K562 (cell line): ENCODE results near the gene EPC2. TPM values are rescaled to one million over a fixed set of nuclear protein-coding genes. Genes with fewer than 3 reads are reported as not detected.

ENCODE experiments used
- ATAC-seq: fragments of 200-7000 bp; cut with Tn5 transposase; 3 replicates; pipeline ENCODE4 v1.9.1; 2020; ENCODE audit warnings: moderate library complexity
- BruUV-seq: library from RNA; stranded (reverse); fragments of 400-500 nt; replicated peaks from 2 replicates; lab custom pipeline; 2021; lab: Mats Ljungman, UMichigan
- CTCF ChIA-PET: fragments of 300-600 bp; formaldehyde crosslinking; extraction: SDS; loops from one replicate; lab custom pipeline; 2021; ENCODE audit warnings: low intra/inter-chr PET ratio; lab: Yijun Ruan, JAX
- POLR2A ChIA-PET: fragments of 300-600, 350-650 bp; sonication (Branson Sonifier 250); formaldehyde crosslinking; extraction: SDS; loops from one replicate; lab custom pipeline; 2021; ENCODE audit warnings: antibody characterized with exemption, inconsistent platforms; lab: Yijun Ruan, JAX
- DNase-seq, 4 experiments: peaks; one replicate each; pipeline versions ENCODE4 v3.0.0 to v3.0.0-alpha.2; 2011 to 2018; ENCODE audit warnings: low spot score in 3 of 4, mixed read lengths in 3 of 4; ENCODE audit errors: extremely low read depth in 1 of 4
- FAIRE-seq: peaks from 2 replicates; lab custom pipeline; 2011; peaks lifted over from hg19 to GRCh38; lab: Jason Lieb, UNC
- H2AFZ ChIP-seq: 2 replicates; pipeline ENCODE4 v1.6.0; 2011; ENCODE audit warnings: low read depth, low read length, control low read depth, inconsistent platforms
- H3K27ac ChIP-seq: fragments of 200-600 bp; 3 replicates; pipeline ENCODE4 v1.8.0; 2011; ENCODE audit warnings: low read depth, mild to moderate bottlenecking, control low read depth, inconsistent platforms, low read length, moderate library complexity, mixed read lengths; ENCODE audit errors: extremely low read depth
- H3K27me3 ChIP-seq, 2 experiments: fragments of 300-600 bp in 1 of 2; 2 replicates in 1 of 2; 3 replicates in 1 of 2; pipeline versions ENCODE4 v1.6.0 to v1.8.0; 2011; ENCODE audit warnings: inconsistent platforms in 2 of 2, low read length in 2 of 2, mild to moderate bottlenecking in 1 of 2, mixed read lengths in 1 of 2, moderate library complexity in 1 of 2; ENCODE audit not compliant: control insufficient read depth in 2 of 2, insufficient read depth in 2 of 2
- H3K36me3 ChIP-seq: fragments of 300-600 bp; 3 replicates; pipeline ENCODE4 v1.8.0; 2011; ENCODE audit warnings: mild to moderate bottlenecking, low read length, inconsistent platforms; ENCODE audit not compliant: control insufficient read depth, insufficient read depth
- H3K4me1 ChIP-seq, 2 experiments: fragments of 200-600 bp in 1 of 2; replicated peaks in 1 of 2; 2 replicates in 1 of 2; 3 replicates in 1 of 2; pipeline versions ENCODE4 v1.5.1 to v1.8.0; 2011; ENCODE audit warnings: inconsistent platforms in 2 of 2, low read length in 2 of 2, mild to moderate bottlenecking in 1 of 2, mixed read lengths in 1 of 2, moderate library complexity in 1 of 2; ENCODE audit not compliant: control insufficient read depth in 2 of 2, insufficient read depth in 2 of 2
- H3K4me2 ChIP-seq: 2 replicates; pipeline ENCODE4 v1.6.1; 2011; ENCODE audit warnings: low read length, control low read depth, inconsistent platforms, mixed read lengths; ENCODE audit not compliant: insufficient read depth
- H3K4me3 ChIP-seq: fragments of 200-600 bp; sonication (generic), shearing (Covaris generic); 2 replicates; pipeline ENCODE4 v1.5.1; 2016; ENCODE audit warnings: control low read depth, inconsistent platforms
- H3K79me2 ChIP-seq: fragments of 200-600 bp; 3 replicates; pipeline ENCODE4 v1.8.0; 2011; ENCODE audit warnings: low read length, inconsistent platforms; ENCODE audit not compliant: control insufficient read depth, insufficient read depth
- H3K9ac ChIP-seq, 2 experiments: 2 replicates each; pipeline versions ENCODE4 v1.6.0 to v1.6.1; 2011; ENCODE audit warnings: low read depth in 2 of 2, low read length in 2 of 2, control low read depth in 1 of 2, inconsistent platforms in 1 of 2, mild to moderate bottlenecking in 1 of 2, mixed read lengths in 1 of 2; ENCODE audit not compliant: insufficient read depth in 1 of 2
- H3K9me1 ChIP-seq: one replicate; pipeline ENCODE4 v1.6.0; 2011; ENCODE audit warnings: inconsistent platforms, mild to moderate bottlenecking, low read length, moderate library complexity; ENCODE audit not compliant: control insufficient read depth, insufficient read depth
- H3K9me3 ChIP-seq: replicated peaks from 2 replicates; pipeline ENCODE4 v1.5.1; 2011; ENCODE audit warnings: low read depth, low read length, inconsistent platforms; ENCODE audit not compliant: control insufficient read depth, insufficient read depth
- H4K20me1 ChIP-seq: replicated peaks from 2 replicates; pipeline ENCODE4 v1.6.1; 2011; ENCODE audit warnings: low read length, inconsistent platforms, mixed read lengths; ENCODE audit not compliant: control insufficient read depth, insufficient read depth
- CC2D1A ChIP-seq: fragments of 450-650 bp; IDR thresholded peaks from 2 replicates; pipeline ENCODE4 v1.6.1; 2017; ENCODE audit warnings: mild to moderate bottlenecking
- CGGBP1 ChIP-seq: fragments of 250-450 bp; sonication (Bioruptor Pico); IDR thresholded peaks from 2 replicates; pipeline ENCODE4 v1.9.0; 2021; ENCODE audit warnings: mild to moderate bottlenecking
- KAT8 ChIP-seq: fragments of 450-650 bp; IDR thresholded peaks from 2 replicates; pipeline ENCODE4 v1.6.1; 2016; ENCODE audit warnings: low read depth, mild to moderate bottlenecking
- LARP7 ChIP-seq: fragments of 450-650 bp; IDR thresholded peaks from 2 replicates; pipeline ENCODE4 v1.6.1; 2016
- MCM7 ChIP-seq, 2 experiments: fragments of 450-650 bp; IDR thresholded peaks; 2 replicates each; pipeline ENCODE4 v1.6.1; 2016 to 2018
- POLR3A ChIP-seq: IDR thresholded peaks from 2 replicates; pipeline ENCODE4 v1.6.1; 2011; ENCODE audit warnings: borderline replicate concordance, mild to moderate bottlenecking, moderate library complexity; ENCODE audit not compliant: insufficient read length, insufficient read depth; ENCODE audit errors: extremely low read depth
- RAD21 ChIP-seq, 2 experiments: fragments of 250-450 bp in 1 of 2; fragments of 450-650 bp in 1 of 2; sonication (Bioruptor Pico) in 1 of 2; formaldehyde crosslinking in 1 of 2; IDR thresholded peaks in 1 of 2; conservative IDR thresholded peaks in 1 of 2; 2 replicates each; pipeline versions ENCODE4 v1.4.0 to v1.8.0; 2020 to 2022; ENCODE audit warnings: mild to moderate bottlenecking in 2 of 2, moderate library complexity in 1 of 2
- SIX5 ChIP-seq, 2 experiments: IDR thresholded peaks; 2 replicates each; pipeline ENCODE4 v1.6.1; 2011; ENCODE audit warnings: low read length in 2 of 2, borderline replicate concordance in 1 of 2, low read depth in 1 of 2, mild to moderate bottlenecking in 1 of 2, moderate library complexity in 1 of 2; ENCODE audit not compliant: insufficient read depth in 1 of 2
- SRSF7 ChIP-seq: fragments of 200-400 bp; formaldehyde crosslinking; optimal IDR thresholded peaks from 2 replicates; pipeline ENCODE3; 2017; ENCODE audit warnings: mild to moderate bottlenecking, low read depth, low read length
- THAP7 ChIP-seq: fragments of 250-450 bp; sonication (Bioruptor Pico); IDR thresholded peaks from 2 replicates; pipeline ENCODE4 v1.5.0; 2021
- ZNF239 ChIP-seq: fragments of 250-450 bp; sonication (Bioruptor Pico); IDR thresholded peaks from 2 replicates; pipeline ENCODE4 v1.4.0; 2020; ENCODE audit warnings: mild to moderate bottlenecking
- ZNF263 ChIP-seq: sonication (generic); formaldehyde crosslinking; IDR thresholded peaks from 2 replicates; pipeline ENCODE4 v1.8.0; 2022; ENCODE audit warnings: mild to moderate bottlenecking, missing genetic modification reagents, borderline replicate concordance
- ZNF398 ChIP-seq: fragments of 250-450 bp; sonication (Bioruptor Pico); IDR thresholded peaks from 2 replicates; pipeline ENCODE4 v1.8.0; 2021; ENCODE audit warnings: moderate library complexity, mild to moderate bottlenecking, inconsistent platforms
- ZNF655 ChIP-seq: fragments of 250-450 bp; sonication (Bioruptor Pico); IDR thresholded peaks from 2 replicates; pipeline ENCODE4 v1.5.0; 2021
- WGBS: fragments of 100-300 bp; shearing (Covaris generic); methylation state at CpG from one replicate; pipeline ENCODE4 v1.1.6; 2016; ENCODE audit warnings: low coverage, mixed read lengths; ENCODE audit not compliant: insufficient coverage; ENCODE audit errors: missing lambda C conversion rate; 5-methylcytosine and 5-hydroxymethylcytosine counted together
- in situ Hi-C: fragments of 300-500 bp; cut with MboI; formaldehyde crosslinking; loops from 4 replicates; pipeline ENCODE4 v1.15.0; 2018; ENCODE audit warnings: inconsistent platforms, mixed read lengths
- intact Hi-C: fragments of 100-400 bp; cut with micrococcal nuclease; formaldehyde crosslinking; loops from 2 replicates; pipeline ENCODE4 v1.14.2; 2022
- polyA plus RNA-seq, 8 experiments: library from polyadenylated mRNA; depleted of rRNA in 4 of 8; stranded (reverse) in 5 of 8; unstranded in 3 of 8; fragments of >200 nt; fragmentation: Nextera tagmentation in 2 of 8; fragmentation: Illumina TruSeq in 1 of 8; extraction: Ambion mirVana in 2 of 8; extraction: Trizol in 1 of 8; gene quantifications; 2 replicates each; pipeline versions ENCODE4 v1.2.1 to v1.2.3, GENCODE V29; 2011 to 2014; ENCODE audit warnings: inconsistent platforms in 1 of 8, missing spikeins in 1 of 8
- total RNA-seq, 7 experiments: library from RNA; depleted of rRNA in 6 of 7; stranded (reverse); fragments of >200 nt in 6 of 7; fragmentation: Illumina TruSeq in 2 of 7; extraction: Trizol in 2 of 7; gene quantifications; 2 replicates each; pipeline versions ENCODE4 v1.2.1 to v1.2.3, GENCODE V29; 2011 to 2021; ENCODE audit warnings: low replicate concordance in 1 of 7

The EPC2 gene
- total and polyA plus RNA-seq, 9 of the 15 experiments (the other 6 are each of a cell fraction or from before 2014, with no cell fraction given) = 7.0 to 35.8 (median 29.1) TPM

- under 1% methylated on average over 6 of the region's 6 CpGs for WGBS
- intact Hi-C loops = no loop called here
- in situ Hi-C loops = no loop called here
These were observed 171.6 kb downstream of the EPC2 start for GRCh38 chr2:148816176-148816575.

GRCh38 chr2:148817210-148817708, 172.7 kb downstream of the EPC2 start:
- no peak overlapping the region for H3K27ac ChIP-seq
- H3K36me3 ChIP-seq = no peaks in the 10 kb centered on the region
- H4K20me1 ChIP-seq = no peaks in the 10 kb centered on the region; the same call in 1 of the 2 replicates
- no peaks in the 10 kb centered on the region; a peak in 1 of 5 replicates for H3K4me1 ChIP-seq
- 0% methylated on average over 8 of the region's 8 CpGs for WGBS
- H3K27me3 ChIP-seq = peaks cover 9 to 38% of the 10 kb centered on the region in 2 experiments; a peak in 2 of 5 replicates
- H3K4me3 ChIP-seq = no peak overlapping the region
- H3K79me2 ChIP-seq = no peaks in the 10 kb centered on the region
- no peaks in the 10 kb centered on the region for H3K9me3 ChIP-seq
- intact Hi-C loops (no loop called here), in situ Hi-C loops (no loop called here)
- DNase-seq = no peak
- no peak for FAIRE-seq
- no peak overlapping the region for H2AFZ ChIP-seq
- no peaks in the 10 kb centered on the region for H3K9me1 ChIP-seq
- no peak for ATAC-seq
- no TSS peak for BruUV-seq
- ChIA-PET POLR2A (interaction anchor here (0.7 to 0.9 kb wide), 2 partner anchors 8 to 411 kb away, joined by 3 read pairs; no protein-coding TSS in a partner anchor), CTCF (no interaction called here)
- H3K9ac ChIP-seq = no peak overlapping the region
- H3K4me2 ChIP-seq = no peak overlapping the region
- no peak for TF ChIP-seq THAP7 (CRISPR knock-in tag)
- no peak for TF ChIP-seq ZNF263 (CRISPR knock-in tag)
- no peak for TF ChIP-seq CGGBP1 (CRISPR knock-in tag)
- no peak for TF ChIP-seq SRSF7
- no peak for TF ChIP-seq KAT8
- TF ChIP-seq LARP7 = no peak
- TF ChIP-seq ZNF655 (CRISPR knock-in tag) = no peak
- TF ChIP-seq ZNF398 (CRISPR knock-in tag) = no peak
- TF ChIP-seq CC2D1A = no peak

More at GRCh38 chr2:148816176-148816575, 171.6 kb downstream of the EPC2 start:
- Histone ChIP-seq H3K9ac (no peak overlapping the region), H3K9me3 (no peaks in the 10 kb centered on the region), H3K4me1 (no peaks in the 10 kb centered on the region; a peak in 1 of 5 replicates), H3K4me2 (no peak overlapping the region), H3K79me2 (no peaks in the 10 kb centered on the region), H3K36me3 (no peaks in the 10 kb centered on the region), H4K20me1 (no peaks in the 10 kb centered on the region; the same call in 1 of the 2 replicates), H3K27ac (no peak overlapping the region), H3K27me3 (peaks cover 9 to 41% of the 10 kb centered on the region in 2 experiments; a peak in 2 of 5 replicates), H2AFZ (no peak overlapping the region), H3K4me3 (no peak overlapping the region), H3K9me1 (no peaks in the 10 kb centered on the region)
- TF ChIP-seq MCM7 (IDR thresholded peaks at IDR 0.05) (0 out of 4 replicates have a peak, but pooled peaks of 1 of the 2 experiments have one; percentile 12), ZNF239 (no peak), RAD21 (CRISPR knock-in tag; conservative IDR thresholded peaks at IDR 0.05 in 1 of 2, IDR thresholded peaks at IDR 0.05 in 1 of 2) (no peak), SIX5 (IDR thresholded peaks at IDR 0.05; ENCODE audit: borderline replicate concordance in 1 of 2, insufficient read depth in 1 of 2, low read depth in 1 of 2, low read length in 2 of 2) (no peak), POLR3A (no peak)
- ChIA-PET CTCF (no interaction called here), POLR2A (interaction anchor here (1.0 kb wide), 1 partner anchor 17 kb away, joined by 7 read pairs; no protein-coding TSS in a partner anchor)
- BruUV-seq = no TSS peak
- no peak for ATAC-seq
- no peak for DNase-seq
- FAIRE-seq = no peak
